HG03135 (cell line): ENCODE measurements around the gene DTWD1.
"Not testable (repeated sequence)": the region's sequence is repeated elsewhere in the genome, so short reads cannot be mapped to it uniquely, and the experiment has no call there.

Experiments
- ATAC-seq: cut with Tn5 transposase; IDR thresholded peaks from one replicate; pipeline ENCODE4 v1.9.1; 2021; ENCODE audit warnings: mild to moderate bottlenecking, moderate library complexity; ENCODE audit not compliant: unreplicated experiment

DTWD1 gene

GRCh38 chr15:49645277-49645676 is 24.4 kb downstream of the DTWD1 start:
- ATAC-seq, result no peak

- no peak for ATAC-seq
Observed at GRCh38 chr15:49645941-49646340, 25.1 kb downstream of the DTWD1 start.

- ATAC-seq, result no peak
Observed at GRCh38 chr15:49646891-49647290, 26.0 kb downstream of the DTWD1 start.

GRCh38 chr15:49649987-49650386 is 29.1 kb downstream of the DTWD1 start:
- ATAC-seq, result no peak

- no peak for ATAC-seq
Observed at GRCh38 chr15:49650676-49651075, 29.8 kb downstream of the DTWD1 start.

- ATAC-seq, result no peak
Observed at GRCh38 chr15:49652922-49653321, 32.1 kb downstream of the DTWD1 start.

- ATAC-seq, result no peak
Observed at GRCh38 chr15:49656734-49657133, 35.9 kb downstream of the DTWD1 start.

- no peak for ATAC-seq
Observed at GRCh38 chr15:49664716-49665115, 43.9 kb downstream of the DTWD1 start.

GRCh38 chr15:49666486-49666885 is 45.6 kb downstream of the DTWD1 start:
- not testable (repeated sequence) for ATAC-seq

- no peak for ATAC-seq
Observed at GRCh38 chr15:49669288-49669687, 48.4 kb downstream of the DTWD1 start.

- no peak for ATAC-seq
Observed at GRCh38 chr15:49673861-49674260, 53.0 kb downstream of the DTWD1 start.

- no peak for ATAC-seq
Observed at GRCh38 chr15:49674370-49674769, 53.5 kb downstream of the DTWD1 start.

GRCh38 chr15:49675041-49675440 is 54.2 kb downstream of the DTWD1 start:
- no peak for ATAC-seq

GRCh38 chr15:49678655-49679054 is 57.8 kb downstream of the DTWD1 start:
- ATAC-seq, result no peak

- ATAC-seq, result no peak
Observed at GRCh38 chr15:49686599-49686998, 65.8 kb downstream of the DTWD1 start.

- no peak for ATAC-seq
Observed at GRCh38 chr15:49688135-49688790, 67.4 kb downstream of the DTWD1 start.

- no peak for ATAC-seq
Observed at GRCh38 chr15:49692514-49693090, 71.8 kb downstream of the DTWD1 start.

- no peak for ATAC-seq
Observed at GRCh38 chr15:49693498-49693897, 72.7 kb downstream of the DTWD1 start.

- no peak for ATAC-seq
Observed at GRCh38 chr15:49696433-49696832, 75.6 kb downstream of the DTWD1 start.

- ATAC-seq, result no peak
Observed at GRCh38 chr15:49697121-49697520, 76.3 kb downstream of the DTWD1 start.

GRCh38 chr15:49702982-49703381 is 82.1 kb downstream of the DTWD1 start:
- not testable (repeated sequence) for ATAC-seq
